KMS-11 (cell line): Measurements from ENCODE around the gene HSPB3.

Experiments used
- H2AFZ ChIP-seq: fragments of 200-600 bp; sonication (generic); 2 replicates; pipeline ENCODE4 v1.6.1; 2016; ENCODE audit warnings: antibody characterized with exemption, mixed run types, low read depth
- H3K27ac ChIP-seq: fragments of 200-600 bp; sonication (generic); 2 replicates; pipeline ENCODE4 v1.6.1; 2016; ENCODE audit warnings: mild to moderate bottlenecking, mixed run types
- H3K27me3 ChIP-seq: fragments of 200-600 bp; sonication (generic); 2 replicates; pipeline ENCODE4 v1.6.1; 2017; ENCODE audit warnings: mild to moderate bottlenecking, low read depth, mixed run types, moderate library complexity; ENCODE audit not compliant: insufficient read depth
- H3K36me3 ChIP-seq: fragments of 200-600 bp; sonication (generic); 2 replicates; pipeline ENCODE4 v1.6.1; 2017; ENCODE audit warnings: mild to moderate bottlenecking, mixed run types; ENCODE audit not compliant: insufficient read depth
- H3K4me1 ChIP-seq: fragments of 200-600 bp; sonication (generic); 2 replicates; pipeline ENCODE4 v1.6.1; 2016; ENCODE audit warnings: mild to moderate bottlenecking, low read depth, mixed run types; ENCODE audit not compliant: poor library complexity, severe bottlenecking
- H3K4me2 ChIP-seq: fragments of 200-600 bp; sonication (generic); 2 replicates; pipeline ENCODE4 v1.7.0; 2016; ENCODE audit warnings: mild to moderate bottlenecking, mixed run types
- H3K4me3 ChIP-seq: fragments of 200-600 bp; sonication (generic); IDR thresholded peaks from 2 replicates; pipeline ENCODE4 v1.6.1; 2017; ENCODE audit warnings: low read depth, low read length, mixed read lengths; ENCODE audit not compliant: insufficient read depth
- H3K79me2 ChIP-seq: fragments of 200-600 bp; sonication (generic); 2 replicates; pipeline ENCODE4 v1.6.1; 2016; ENCODE audit warnings: low read depth, mixed run types; ENCODE audit not compliant: insufficient read depth
- H3K9ac ChIP-seq: fragments of 200-600 bp; sonication (generic); 2 replicates; pipeline ENCODE4 v1.6.1; 2016; ENCODE audit warnings: mild to moderate bottlenecking, mixed run types
- H4K20me1 ChIP-seq: fragments of 200-600 bp; sonication (generic); 2 replicates; pipeline ENCODE4 v1.6.1; 2016; ENCODE audit warnings: mild to moderate bottlenecking, mixed run types; ENCODE audit not compliant: insufficient read depth
- TF ChIP-seq, protein P1 (sequence below): fragments of 200-600 bp; sonication (generic); conservative IDR thresholded peaks from 2 replicates; pipeline ENCODE4 v1.6.1; 2017; ENCODE audit warnings: low read depth, mild to moderate bottlenecking, antibody characterized with exemption, low read length, moderate library complexity, mixed read lengths

The HSPB3 gene

DNA sequence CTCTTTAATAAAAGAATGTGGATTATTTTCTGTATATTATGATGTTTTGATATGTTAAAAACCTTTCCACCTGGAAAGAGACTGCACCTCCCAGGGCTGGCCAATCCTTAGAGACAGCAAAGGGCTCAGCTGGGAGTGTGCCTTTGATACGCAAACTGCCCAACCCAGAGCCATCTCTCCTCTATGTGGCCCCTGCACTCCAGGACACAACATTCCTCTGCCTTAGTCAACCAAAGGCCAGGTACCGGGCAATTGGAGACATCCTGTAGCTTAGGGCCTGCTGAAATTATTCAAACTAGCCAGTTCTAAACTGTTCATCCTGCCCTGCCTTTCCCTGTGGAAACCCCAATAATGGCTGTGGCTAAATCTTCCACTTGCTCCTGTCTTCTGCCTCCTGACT is 5.0 kb upstream of the HSPB3 start:
- TF ChIP-seq, protein P1, sequence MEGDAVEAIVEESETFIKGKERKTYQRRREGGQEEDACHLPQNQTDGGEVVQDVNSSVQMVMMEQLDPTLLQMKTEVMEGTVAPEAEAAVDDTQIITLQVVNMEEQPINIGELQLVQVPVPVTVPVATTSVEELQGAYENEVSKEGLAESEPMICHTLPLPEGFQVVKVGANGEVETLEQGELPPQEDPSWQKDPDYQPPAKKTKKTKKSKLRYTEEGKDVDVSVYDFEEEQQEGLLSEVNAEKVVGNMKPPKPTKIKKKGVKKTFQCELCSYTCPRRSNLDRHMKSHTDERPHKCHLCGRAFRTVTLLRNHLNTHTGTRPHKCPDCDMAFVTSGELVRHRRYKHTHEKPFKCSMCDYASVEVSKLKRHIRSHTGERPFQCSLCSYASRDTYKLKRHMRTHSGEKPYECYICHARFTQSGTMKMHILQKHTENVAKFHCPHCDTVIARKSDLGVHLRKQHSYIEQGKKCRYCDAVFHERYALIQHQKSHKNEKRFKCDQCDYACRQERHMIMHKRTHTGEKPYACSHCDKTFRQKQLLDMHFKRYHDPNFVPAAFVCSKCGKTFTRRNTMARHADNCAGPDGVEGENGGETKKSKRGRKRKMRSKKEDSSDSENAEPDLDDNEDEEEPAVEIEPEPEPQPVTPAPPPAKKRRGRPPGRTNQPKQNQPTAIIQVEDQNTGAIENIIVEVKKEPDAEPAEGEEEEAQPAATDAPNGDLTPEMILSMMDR: no peak
- Histone ChIP-seq H3K36me3 (no peaks in the 10 kb centered on the region), H3K27ac (no peak overlapping the region), H2AFZ (no peak overlapping the region), H3K4me1 (no peaks in the 10 kb centered on the region), H3K4me3 (no peak overlapping the region), H3K79me2 (no peaks in the 10 kb centered on the region), H3K9ac (no peak overlapping the region), H3K27me3 (no peaks in the 10 kb centered on the region), H3K4me2 (no peak overlapping the region), H4K20me1 (no peaks in the 10 kb centered on the region)

DNA sequence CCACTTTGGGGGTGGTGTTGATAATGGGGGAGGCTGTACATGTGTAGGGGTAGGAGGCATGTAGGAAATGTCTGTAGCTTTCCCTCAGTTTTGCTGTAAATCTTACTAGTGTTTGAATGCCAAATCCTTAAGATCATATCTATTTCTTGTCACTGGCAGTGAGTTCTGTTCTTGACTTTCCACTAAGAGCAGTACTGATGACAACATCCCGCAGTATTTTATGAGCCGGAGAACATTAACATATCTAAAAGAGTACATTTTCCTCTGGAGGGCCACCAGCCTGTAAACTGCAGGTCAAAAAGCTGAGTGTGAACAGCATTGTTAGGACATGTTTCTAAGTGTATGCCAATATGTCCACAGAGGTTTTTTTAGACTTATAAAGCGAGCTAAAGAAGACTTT is 2.5 kb upstream of the HSPB3 start:
- Histone ChIP-seq H3K4me2 (no peak overlapping the region), H3K36me3 (no peaks in the 10 kb centered on the region), H3K27me3 (no peaks in the 10 kb centered on the region), H3K27ac (no peak overlapping the region), H2AFZ (no peak overlapping the region), H3K79me2 (no peaks in the 10 kb centered on the region), H4K20me1 (no peaks in the 10 kb centered on the region), H3K9ac (no peak overlapping the region), H3K4me1 (no peaks in the 10 kb centered on the region), H3K4me3 (no peak overlapping the region)
- TF ChIP-seq, protein P1: no peak

DNA sequence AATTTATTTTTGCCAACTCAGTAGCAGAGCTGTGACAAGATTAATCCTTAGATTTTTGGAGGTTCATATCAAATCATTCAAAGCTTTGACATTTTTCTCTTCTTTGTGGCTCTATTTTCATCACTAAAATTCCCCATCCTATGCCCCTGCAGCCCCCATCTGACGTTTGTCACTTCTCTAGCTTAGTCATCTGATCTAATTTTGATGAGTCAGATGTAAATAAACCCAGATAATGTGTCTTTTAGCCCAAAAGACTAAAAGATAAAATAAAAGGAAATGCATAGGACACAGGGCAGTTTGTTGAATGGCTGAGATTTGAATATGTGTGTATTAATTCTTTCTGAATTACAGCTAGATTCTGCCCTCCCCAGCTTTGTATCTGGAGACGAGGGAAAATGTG is 897 bp upstream of the HSPB3 start:
- TF ChIP-seq, protein P1: no peak

DNA sequence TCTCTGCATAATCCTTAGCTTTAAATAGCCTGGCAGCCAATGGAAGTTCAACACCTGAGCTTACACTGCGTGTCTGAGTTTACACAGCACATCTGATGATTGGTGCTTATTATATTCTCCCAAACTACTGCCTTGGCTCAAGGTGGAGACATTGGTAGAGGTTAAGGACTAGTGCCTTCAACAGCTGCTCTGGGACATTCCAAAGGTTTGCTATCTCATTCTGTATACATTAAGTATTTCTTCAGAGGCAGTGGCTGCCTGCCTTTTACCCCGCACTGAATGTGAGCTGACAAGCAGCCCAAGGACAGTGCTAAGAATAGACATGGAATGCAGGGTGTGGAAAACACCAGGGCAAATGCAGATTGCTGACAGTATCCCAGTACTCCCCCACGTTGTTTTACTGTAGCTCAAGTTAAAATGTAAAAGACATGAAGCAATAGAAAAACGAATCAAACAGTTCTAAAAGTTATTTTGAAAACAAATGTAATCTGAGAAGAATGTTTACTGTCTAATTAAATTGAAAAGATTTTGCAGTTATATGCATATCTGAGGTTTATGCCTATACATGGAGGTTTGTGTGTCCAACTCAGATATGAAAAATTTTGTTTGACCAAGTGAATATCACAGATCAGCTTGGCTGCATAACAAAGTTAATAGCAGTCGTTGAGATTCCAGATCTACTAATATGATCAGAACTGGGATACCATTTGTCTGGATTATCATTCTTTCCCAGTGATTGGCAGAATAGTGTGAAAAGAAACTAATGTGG is 1.8 kb downstream of the HSPB3 start:
- no peak overlapping the region for H3K4me3 ChIP-seq
- no peak overlapping the region for H3K4me2 ChIP-seq
- no peaks in the 10 kb centered on the region for H3K27me3 ChIP-seq
- H3K79me2 ChIP-seq: no peaks in the 10 kb centered on the region
- H4K20me1 ChIP-seq: no peaks in the 10 kb centered on the region
- TF ChIP-seq, protein P1: no peak
- no peak overlapping the region for H2AFZ ChIP-seq
- H3K27ac ChIP-seq: no peak overlapping the region
- H3K36me3 ChIP-seq: no peaks in the 10 kb centered on the region
- no peak overlapping the region for H3K9ac ChIP-seq
- no peaks in the 10 kb centered on the region for H3K4me1 ChIP-seq

More for the DNA sequence above, 897 bp upstream of the HSPB3 start:
- Histone ChIP-seq H3K4me3 (no peak overlapping the region), H3K4me1 (no peaks in the 10 kb centered on the region), H3K27me3 (no peaks in the 10 kb centered on the region), H3K36me3 (no peaks in the 10 kb centered on the region), H3K4me2 (no peak overlapping the region), H3K9ac (no peak overlapping the region), H3K27ac (no peak overlapping the region), H2AFZ (no peak overlapping the region), H3K79me2 (no peaks in the 10 kb centered on the region), H4K20me1 (no peaks in the 10 kb centered on the region)
